HUES6 (cell line): ENCODE data around the gene AKT3.

Experiments
- H3K27ac ChIP-seq: 2 replicates; pipeline ENCODE4 v1.7.0; 2013; ENCODE audit warnings: low read depth, mild to moderate bottlenecking, low read length, inconsistent platforms
- H3K27me3 ChIP-seq: 2 replicates; pipeline ENCODE4 v1.6.1; 2013; ENCODE audit warnings: low read length; ENCODE audit not compliant: control insufficient read depth, insufficient read depth
- H3K36me3 ChIP-seq: 2 replicates; pipeline ENCODE4 v1.6.1; 2013; ENCODE audit warnings: low read length; ENCODE audit not compliant: control insufficient read depth, insufficient read depth
- H3K4me1 ChIP-seq: 2 replicates; pipeline ENCODE4 v1.6.1; 2013; ENCODE audit warnings: low read length; ENCODE audit not compliant: control insufficient read depth, insufficient read depth
- H3K4me3 ChIP-seq: 2 replicates; pipeline ENCODE4 v1.5.1; 2013; ENCODE audit warnings: low read depth, low read length
- H3K9ac ChIP-seq: one replicate; pipeline ENCODE4 v1.6.1; 2013; ENCODE audit warnings: mild to moderate bottlenecking, low read length
- H3K9me3 ChIP-seq: 2 replicates; pipeline ENCODE4 v1.6.1; 2013; ENCODE audit warnings: low read depth, low read length; ENCODE audit not compliant: control insufficient read depth, insufficient read depth

Gene AKT3

DNA sequence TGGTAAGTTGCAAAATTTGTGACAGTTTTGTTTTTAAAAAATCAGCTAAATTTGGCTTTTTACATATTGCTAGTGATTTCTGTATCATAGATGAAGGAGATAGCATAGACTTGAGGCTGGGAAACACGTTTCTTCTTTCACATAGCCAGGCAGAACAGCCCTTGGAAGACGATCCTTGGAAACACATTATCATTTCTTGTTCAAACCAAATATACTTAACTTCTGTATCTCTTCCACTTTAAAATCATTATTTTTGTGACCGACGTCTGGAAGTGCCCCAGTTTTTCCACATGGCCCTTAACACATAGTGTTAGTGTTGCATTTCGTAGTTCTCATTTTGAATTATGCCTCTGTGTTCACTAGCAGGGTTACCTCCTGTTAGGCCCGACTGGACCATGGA, 400.7 kb downstream of the AKT3 start:
- H3K27me3 ChIP-seq, result no peaks in the 10 kb centered on the region
- H3K9ac ChIP-seq, result no peak overlapping the region
- H3K4me1 ChIP-seq, result no peaks in the 10 kb centered on the region
- H3K9me3 ChIP-seq, result no peaks in the 10 kb centered on the region
- no peaks in the 10 kb centered on the region for H3K36me3 ChIP-seq
- H3K4me3 ChIP-seq, result no peak overlapping the region
- no peak overlapping the region for H3K27ac ChIP-seq

- no peak overlapping the region for H3K9ac ChIP-seq
- no peak overlapping the region for H3K4me3 ChIP-seq
- no peaks in the 10 kb centered on the region for H3K27me3 ChIP-seq
- no peaks in the 10 kb centered on the region for H3K9me3 ChIP-seq
- H3K36me3 ChIP-seq, result no peaks in the 10 kb centered on the region
- H3K4me1 ChIP-seq, result no peaks in the 10 kb centered on the region
- H3K27ac ChIP-seq, result no peak overlapping the region
Observed at GRCh38 chr1:243447844-243448243, 402.2 kb downstream of the AKT3 start.

DNA sequence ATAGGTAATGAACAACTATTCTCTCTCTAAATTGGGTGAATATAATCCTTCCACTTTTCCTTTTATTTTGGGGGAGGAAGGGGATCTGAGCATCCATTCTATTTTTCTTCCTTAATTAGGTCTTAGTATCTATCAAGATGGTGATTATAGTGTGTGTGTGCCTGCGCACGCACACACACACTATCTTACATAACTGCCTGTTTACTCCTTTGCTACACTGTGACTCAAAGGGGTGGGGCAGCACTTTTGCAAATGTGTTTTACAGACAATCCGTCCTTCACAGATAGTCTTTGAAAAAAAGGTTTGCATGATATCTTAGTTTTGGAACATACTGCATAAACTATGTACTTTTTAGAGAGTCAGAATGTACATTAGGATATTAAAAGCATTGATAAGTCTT, 402.7 kb downstream of the AKT3 start:
- no peaks in the 10 kb centered on the region for H3K36me3 ChIP-seq

GRCh38 chr1:243443557-243443956, 406.5 kb downstream of the AKT3 start:
- H3K4me1 ChIP-seq, result peaks cover 13% of the 10 kb centered on the region; the same call in 1 of the 2 replicates
- H3K9ac ChIP-seq, result no peak overlapping the region
- H3K9me3 ChIP-seq, result no peaks in the 10 kb centered on the region
- no peak overlapping the region for H3K4me3 ChIP-seq
- H3K36me3 ChIP-seq, result no peaks in the 10 kb centered on the region
- H3K27ac ChIP-seq, result no peak overlapping the region
- H3K27me3 ChIP-seq, result no peaks in the 10 kb centered on the region

More for the DNA sequence above, 402.7 kb downstream of the AKT3 start:
- H3K9me3 ChIP-seq, result no peaks in the 10 kb centered on the region
- no peak overlapping the region for H3K27ac ChIP-seq
- H3K4me3 ChIP-seq, result no peak overlapping the region
- no peaks in the 10 kb centered on the region for H3K4me1 ChIP-seq
- H3K27me3 ChIP-seq, result no peaks in the 10 kb centered on the region
- no peak overlapping the region for H3K9ac ChIP-seq

GRCh38 chr1:243441601-243442000, 408.4 kb downstream of the AKT3 start:
- Histone ChIP-seq H3K4me3 (no peak overlapping the region), H3K9ac (no peak overlapping the region), H3K27ac (no peak overlapping the region), H3K27me3 (no peaks in the 10 kb centered on the region), H3K4me1 (peaks cover 13% of the 10 kb centered on the region; the same call in 1 of the 2 replicates), H3K9me3 (no peaks in the 10 kb centered on the region), H3K36me3 (no peaks in the 10 kb centered on the region)

DNA sequence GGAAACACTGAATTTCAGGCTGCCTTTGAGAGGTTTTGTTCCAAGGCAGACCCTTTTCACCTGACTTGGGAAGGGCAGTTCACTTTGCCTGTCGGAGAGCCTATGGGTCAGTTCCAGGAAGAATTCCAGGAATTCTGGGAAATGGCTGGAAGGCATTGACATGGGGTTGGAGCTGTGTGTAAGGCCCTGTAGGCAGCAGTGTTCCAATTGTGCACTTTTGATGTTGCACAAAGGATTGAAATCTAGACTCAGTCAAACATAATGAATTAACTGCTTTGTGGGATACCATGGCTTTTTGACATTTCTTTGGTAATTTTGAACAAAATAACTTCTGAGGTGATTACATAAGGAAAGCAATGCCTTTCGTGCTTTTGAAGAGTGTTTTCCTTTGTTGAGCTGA, 409.6 kb downstream of the AKT3 start:
- Histone ChIP-seq H3K4me1 (peaks cover 13% of the 10 kb centered on the region; the same call in 1 of the 2 replicates), H3K4me3 (no peak overlapping the region), H3K27me3 (no peaks in the 10 kb centered on the region), H3K36me3 (no peaks in the 10 kb centered on the region), H3K9me3 (no peaks in the 10 kb centered on the region), H3K27ac (no peak overlapping the region), H3K9ac (no peak overlapping the region)

GRCh38 chr1:243438815-243439214, 411.2 kb downstream of the AKT3 start:
- Histone ChIP-seq H3K4me1 (peaks cover 13% of the 10 kb centered on the region; the same call in 1 of the 2 replicates), H3K36me3 (no peaks in the 10 kb centered on the region), H3K9me3 (no peaks in the 10 kb centered on the region), H3K27ac (no peak overlapping the region), H3K9ac (no peak overlapping the region), H3K4me3 (no peak overlapping the region), H3K27me3 (no peaks in the 10 kb centered on the region)
